HG02885 (cell line): ENCODE results near the gene PLA2G6.
"Not testable (repeated sequence)": the region's sequence is repeated elsewhere in the genome, so short reads cannot be mapped to it uniquely, and the experiment has no call there.

ENCODE experiments used
- ATAC-seq: cut with Tn5 transposase; IDR thresholded peaks from one replicate; pipeline ENCODE4 v1.9.1; 2021; ENCODE audit warnings: mild to moderate bottlenecking; ENCODE audit not compliant: unreplicated experiment, poor library complexity

PLA2G6 gene

DNA sequence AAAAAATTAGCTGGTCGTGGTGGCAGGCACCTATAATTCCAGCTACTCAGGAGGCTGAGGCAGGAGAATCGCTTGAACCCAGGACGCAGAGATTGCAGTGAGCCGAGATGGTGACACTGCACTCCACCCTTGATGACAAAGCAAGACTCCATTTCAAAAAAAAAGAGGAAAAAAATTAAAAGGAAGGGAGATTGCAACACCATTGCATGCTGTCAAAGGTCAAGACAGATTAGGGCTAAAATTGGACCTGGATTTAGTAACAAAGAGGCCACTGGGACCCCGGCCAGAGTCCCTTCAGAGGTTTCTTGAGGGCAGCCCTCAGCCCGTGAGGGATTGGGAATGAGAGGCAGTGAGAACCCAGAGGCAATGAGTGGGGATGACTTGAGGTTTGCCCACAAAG is 11.9 kb upstream of the PLA2G6 start:
- no peak for ATAC-seq

DNA sequence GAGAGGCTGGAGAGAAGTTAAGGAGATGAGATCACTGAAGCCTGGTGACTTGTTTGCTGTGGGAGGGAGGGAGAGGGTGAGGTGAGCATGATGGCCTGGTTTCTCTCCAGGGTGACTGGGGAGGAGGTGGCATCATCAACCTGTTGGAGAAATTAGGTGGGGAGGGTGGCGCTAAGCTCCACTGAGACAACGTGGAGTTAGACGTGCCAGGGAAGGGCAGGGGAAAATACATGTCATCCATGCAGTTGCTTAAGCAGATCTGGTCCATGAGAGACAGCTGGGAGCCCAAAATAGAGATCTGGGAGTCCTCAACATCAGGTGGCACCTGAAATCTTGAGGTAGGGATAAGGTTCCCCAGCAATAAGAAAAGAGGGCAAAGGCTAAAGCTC is 10.8 kb upstream of the PLA2G6 start:
- no peak for ATAC-seq

DNA sequence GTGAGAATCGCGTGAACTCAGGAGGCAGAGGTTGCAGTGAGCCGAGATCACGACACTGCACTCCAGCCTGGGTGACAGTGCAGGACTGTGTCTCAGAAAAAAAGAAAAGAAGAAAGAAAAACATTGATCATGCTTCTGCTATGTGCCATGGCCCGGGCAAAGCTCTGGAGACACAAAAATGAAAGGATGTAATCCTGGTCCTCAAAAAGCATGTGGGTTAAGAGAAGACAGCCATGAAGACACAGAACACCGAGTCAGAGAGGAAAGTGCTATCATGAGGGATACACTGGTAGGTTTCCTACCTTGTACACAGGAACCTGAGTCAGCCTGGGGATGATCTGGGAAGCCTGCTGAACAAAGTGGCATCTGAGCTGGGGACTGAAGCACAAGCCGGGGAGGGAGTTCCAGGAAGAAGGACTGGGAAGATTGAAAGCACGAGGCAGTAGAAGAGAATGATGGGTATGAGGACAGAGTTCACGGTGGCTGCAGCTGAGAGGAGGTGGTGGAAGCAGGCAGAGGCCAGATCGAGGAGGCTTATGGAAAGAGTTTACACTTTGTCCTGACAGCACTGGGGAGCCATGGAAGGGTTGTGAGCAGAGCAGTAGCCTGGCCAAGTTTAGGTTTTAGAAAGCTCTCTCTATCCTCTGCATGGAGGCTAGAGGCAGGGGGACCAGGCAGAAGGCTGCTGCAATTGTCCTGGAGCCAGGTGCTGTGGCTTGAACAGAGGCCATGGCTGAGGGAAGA is 10.3 kb upstream of the PLA2G6 start:
- no peak for ATAC-seq

DNA sequence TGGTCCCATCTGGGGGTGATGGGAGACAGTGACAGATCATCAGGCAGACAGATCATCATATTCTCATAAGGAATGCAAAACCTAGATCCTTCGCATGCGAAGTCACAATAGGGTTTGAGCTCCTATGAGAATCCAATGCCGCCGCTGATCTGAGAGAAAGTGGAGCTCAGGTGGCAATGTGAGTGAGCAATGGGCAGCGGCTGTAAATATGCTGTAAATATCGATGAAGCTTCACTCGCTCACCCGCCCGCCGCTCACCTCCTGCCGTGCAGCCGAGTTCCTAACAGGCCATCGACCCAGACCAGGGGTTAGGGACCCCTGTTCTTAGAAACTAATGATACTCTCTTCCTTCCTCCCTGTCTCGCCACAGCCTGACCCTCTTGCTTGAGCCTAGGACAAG is 9.4 kb upstream of the PLA2G6 start:
- no peak for ATAC-seq

DNA sequence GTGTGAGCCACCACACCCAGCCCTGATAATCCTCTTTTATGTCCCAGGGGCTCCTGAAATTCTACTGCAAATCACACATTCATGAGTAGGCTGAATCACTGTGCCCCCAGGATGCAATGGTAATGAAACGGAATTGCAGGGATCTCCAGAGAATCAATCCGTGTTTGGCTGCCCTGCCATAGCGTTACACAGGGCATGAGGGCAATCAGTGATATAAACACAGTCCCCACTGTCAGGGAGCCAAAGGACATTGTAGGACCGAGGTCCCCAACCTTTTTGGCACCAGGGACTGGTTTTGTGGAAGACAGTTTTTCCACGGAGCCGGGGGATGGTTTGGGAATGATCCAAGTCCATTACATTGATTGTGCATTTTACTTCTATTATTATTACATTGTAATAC is 9.0 kb upstream of the PLA2G6 start:
- ATAC-seq: no peak

DNA sequence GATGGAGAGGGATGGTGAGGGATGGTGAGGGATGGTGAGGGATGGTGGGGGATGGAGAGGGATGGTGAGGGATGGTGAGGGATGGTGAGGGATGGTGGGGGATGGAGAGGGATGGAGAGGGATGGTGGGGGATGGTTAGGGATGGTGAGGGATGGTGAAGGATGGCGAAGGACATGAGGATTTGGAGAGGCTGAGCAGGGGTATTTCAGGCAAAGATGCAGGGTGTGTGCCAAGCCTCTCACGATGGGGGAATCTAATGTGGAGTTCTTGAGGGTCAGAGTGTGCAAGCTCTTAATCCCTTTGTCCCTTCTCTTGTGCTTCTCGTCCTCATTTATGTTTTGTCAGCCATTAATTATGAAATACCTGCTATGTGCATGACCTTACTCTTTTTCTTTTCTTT is 7.5 kb upstream of the PLA2G6 start:
- no peak for ATAC-seq

DNA sequence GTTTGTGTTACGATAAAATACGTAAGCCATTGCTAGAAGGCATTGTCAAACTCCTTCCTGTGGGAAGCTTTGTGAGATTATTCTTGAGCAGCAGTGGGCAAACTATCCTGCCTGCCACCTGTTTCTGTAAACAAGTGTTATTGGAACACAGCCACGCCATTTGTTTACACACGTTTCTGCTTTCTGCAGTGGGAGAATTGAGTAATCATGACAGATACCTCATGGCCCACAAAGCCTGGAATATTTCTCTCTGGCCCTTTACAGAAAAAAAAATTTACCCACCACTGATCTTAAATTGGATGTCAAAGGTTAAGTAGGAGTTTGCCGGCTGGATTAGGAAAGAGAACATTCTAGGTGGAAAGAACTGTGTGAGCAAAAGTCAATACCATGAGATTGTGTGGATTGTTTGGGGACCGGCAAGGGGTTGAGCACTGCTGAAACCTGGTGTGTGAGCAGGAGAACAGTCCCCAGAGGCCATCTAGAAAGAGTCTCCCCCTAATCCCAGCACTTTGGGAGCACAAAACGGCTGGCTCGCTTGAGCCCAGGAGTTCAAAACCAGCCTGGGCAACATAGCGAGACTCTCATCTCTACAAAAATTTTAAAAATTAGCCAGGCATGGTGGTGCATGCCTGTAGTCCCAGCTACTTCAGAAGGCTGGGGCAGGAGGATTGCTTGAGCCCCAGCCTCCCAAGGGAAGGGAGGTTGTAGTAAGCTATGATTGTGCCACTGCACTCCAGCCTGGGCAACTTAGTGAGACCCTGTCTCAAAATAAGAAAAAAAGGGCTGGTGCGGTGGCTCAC is 6.0 kb upstream of the PLA2G6 start:
- no peak for ATAC-seq

DNA sequence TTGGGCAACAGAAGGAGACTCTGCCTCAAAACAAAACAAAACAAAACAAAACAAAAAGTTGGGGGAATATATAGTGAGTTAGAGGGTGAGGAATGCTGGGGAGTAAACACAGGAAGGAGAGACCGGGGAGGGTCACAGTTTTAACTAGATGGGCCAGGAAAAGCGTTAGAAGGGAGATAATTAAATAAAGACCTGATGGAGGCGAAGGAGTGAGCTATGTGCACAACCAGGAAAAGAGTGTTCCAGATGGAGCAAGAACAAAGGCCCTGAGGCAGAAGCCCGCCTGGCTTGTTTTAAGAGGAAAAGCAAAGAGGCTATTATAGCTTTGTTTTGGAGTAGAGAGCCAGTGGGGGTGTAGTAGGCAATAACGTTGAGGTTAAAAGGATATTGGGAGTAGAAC is 4.8 kb upstream of the PLA2G6 start:
- ATAC-seq: no peak

DNA sequence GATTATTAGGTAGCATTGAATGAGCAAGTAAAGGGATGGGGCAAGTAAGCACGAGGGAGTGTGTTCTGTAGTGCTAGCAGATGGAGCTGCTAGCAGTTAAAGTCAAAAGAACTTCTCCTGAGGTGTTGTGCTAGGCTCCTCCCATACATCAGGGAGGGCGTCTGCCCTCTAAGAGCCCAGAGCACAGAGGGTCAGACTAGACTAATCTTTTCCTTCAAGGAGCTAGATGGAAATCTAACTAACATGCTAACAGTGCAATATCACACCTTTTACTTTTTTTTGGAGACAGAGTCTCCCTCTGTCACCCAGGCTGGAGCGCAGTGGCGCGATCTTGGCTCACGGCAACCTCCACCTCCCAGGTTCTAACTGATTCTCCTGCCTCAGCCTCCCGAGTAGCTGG is 3.2 kb upstream of the PLA2G6 start:
- no peak for ATAC-seq

DNA sequence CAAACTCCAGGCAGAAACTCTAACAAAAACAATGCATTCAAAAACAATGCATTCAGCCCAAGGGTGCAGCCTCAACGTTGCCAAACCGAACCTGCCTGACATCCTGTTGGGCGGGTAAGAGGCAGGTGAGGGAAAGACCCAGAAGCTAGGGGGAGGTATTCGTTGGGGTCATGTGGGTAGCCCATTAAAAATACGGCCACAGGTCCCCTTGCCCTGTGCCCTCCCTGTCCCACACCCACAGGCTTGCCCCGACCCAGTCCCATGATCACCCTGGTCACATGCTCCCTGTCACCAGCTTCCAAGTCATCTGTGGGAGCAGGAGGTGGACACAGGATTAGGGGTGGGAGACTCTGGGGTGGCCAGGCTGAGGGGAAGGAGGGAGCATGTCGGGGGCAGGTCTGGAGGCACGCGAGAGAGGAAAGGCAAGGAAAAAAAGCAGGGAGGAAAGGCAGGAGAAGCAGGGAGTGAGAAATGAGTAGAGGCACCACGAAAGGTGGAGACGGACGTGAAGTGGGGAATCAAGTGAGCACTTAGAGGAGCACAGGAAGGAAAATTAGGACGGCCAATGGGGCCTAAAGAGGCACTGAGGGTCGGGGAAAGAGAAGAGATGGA is 683 bp downstream of the PLA2G6 start:
- no peak for ATAC-seq

DNA sequence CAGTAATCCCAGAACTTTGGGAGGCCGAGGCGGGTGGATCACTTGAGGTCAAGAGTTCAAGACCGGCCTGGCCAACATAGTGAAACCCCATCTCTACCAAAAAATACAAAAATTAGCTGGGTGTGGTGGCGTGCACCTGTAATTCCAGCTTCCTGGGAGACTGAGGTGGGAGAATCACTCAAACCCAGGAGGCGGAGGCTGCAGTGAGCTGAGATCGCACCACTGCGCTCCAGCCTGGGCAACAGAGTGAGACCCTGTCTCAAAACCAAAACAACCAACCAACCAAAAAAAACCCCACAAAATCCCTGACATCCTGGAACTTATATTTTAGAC is 3.1 kb downstream of the PLA2G6 start:
- not testable (repeated sequence) for ATAC-seq

DNA sequence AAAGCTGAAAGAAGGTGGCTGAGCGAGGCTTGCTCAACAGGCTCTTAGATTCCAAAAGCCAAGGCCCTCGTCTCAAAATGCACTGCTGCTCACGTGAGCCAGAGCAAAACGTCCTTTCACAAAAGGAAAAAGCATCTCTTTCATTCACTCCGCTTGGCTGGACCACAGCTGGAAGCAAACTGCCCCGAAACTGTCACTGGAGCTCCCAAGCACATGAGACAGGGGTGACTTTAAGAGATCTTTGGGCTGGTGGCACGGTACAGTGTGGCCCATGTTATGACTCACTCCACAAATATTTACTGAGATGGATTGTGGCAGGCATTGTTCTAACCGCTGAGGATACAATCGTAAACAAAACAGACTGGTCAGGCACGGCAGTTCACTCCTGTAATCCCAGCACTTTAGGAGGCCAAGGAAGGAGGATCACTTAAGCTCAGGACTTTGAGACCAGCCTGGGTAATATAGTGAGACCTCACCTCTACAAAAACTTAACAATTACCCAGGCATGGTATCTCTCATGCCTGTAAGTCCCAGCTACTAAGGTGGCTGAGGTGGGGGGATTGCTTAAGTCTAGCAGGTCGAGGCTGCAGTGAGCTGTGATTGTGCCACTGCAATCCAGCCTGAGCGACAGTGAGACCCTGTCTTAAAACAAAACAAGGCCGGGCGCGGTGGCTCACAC is 3.6 kb downstream of the PLA2G6 start:
- no peak for ATAC-seq

DNA sequence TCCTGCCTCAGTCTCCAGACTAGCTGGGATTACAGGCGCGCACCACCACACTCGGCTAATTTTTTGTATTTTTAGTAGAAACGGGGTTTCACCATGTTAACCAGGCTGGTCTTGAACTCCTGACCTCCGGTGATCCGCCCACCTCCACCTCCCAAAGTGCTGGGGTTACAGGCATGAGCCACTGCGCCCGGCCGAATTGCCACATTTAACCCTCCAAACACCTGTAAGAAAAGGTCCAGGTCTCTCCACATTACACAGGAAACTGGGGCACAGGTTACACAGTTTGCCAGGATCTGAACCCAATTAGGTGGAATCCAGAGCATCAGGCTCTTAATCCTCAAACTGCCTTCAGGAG is 4.1 kb downstream of the PLA2G6 start:
- ATAC-seq: not testable (repeated sequence)

DNA sequence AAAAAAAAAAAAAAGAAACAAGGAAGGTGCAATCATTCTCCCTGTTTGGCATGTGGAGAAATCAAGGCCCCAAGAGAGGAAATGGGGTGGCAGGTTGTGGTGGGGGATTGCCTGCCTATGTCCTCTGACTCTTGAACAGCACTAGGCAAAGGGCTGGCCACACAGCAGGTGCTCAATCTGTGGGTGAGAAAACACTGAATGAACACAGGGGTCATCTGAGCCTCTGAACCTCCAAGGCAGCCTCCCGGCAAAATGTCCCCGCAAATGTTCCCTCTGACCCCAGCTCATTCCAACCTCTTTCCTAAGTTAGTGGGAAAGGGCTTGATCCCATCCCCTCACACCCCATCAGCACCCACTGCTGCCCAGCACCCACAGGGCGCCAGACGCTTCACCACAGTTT is 4.6 kb downstream of the PLA2G6 start:
- ATAC-seq: no peak

DNA sequence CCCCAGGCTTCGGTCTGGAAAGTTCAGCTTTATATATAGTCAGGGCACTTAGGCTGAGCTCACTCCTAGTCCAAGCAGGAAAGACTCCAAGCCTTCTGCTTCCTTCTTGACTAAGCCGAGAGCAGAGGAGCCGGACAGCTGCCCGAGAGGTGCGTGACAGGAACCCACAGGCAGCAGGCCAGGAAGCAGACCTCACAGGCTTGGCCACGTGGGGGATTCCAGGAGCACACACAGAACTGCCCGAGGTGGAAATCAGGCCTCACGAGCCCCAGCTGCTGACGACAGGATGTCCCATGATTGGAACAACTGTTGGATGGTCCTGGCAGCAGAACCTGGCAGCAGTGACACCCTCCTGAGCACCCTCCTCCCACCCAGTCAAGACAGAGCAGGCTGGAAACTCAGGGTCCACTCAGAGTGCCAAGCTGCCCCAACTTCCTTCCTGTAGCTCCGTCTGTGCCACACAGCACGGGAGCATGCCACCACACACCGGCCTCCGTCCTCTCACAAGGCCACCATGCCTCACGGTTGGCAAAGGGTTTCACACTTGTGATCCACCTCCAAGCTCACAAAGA is 5.4 kb downstream of the PLA2G6 start:
- ATAC-seq: no peak

DNA sequence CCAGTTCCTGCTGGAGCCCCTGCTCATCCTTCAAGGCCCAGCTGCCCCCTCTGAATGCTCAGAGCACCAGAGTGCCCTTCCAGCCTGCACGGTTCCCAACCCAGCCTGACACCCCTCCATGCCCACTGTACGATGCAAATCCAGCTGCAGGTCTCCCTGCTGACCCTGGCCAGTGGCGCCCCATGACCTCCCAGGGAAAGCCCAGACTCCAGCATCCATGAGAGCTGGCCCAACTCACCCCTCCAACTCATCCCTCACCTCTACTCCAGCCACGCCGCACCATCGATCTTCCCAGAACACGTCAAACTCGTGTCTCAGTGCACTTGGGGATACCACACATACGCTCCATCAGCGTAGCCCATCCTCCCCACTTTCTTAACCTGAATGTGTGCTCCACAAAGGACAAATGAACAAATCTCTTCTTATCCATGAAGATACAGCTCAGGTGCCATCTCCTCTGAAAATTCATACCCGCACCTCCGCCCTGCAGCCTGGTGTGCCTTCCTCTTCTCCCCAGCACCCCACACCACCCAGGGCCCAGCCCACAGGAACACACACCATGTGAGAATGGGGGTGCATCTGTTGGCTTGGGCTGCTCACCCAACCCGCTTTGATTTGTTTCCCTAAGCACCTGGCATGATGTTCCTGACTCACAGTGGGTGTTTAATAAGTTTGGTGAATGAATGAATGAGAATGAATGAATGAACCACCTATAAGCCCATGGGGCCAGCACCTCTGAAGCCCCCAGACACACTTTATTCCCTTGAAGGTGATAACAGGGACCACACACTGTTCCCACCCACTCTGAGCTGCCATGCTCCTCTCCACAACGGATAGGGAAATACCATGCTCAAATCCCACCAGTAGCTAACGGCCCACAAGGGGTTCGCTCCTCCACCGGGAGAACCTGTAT is 6.2 kb downstream of the PLA2G6 start:
- ATAC-seq: no peak

DNA sequence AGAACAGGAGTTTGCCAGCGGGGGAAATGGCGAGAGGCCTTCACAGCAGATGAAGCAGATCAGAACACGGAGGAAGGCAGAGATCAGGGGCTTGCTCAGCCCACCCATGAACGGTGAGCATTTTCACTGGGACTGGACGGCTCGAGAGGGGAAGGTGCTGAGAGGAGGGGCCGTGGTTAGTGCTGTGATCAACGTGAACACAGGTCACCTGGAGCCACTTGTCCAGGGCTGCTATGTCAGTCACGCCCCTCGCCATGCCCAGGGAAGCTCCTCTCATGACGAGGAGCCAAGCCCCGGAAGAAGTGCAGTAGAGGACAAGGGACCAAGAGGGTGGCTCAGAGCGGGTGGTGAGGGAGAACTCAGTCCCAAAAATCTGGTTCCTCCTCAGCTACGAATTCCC is 7.0 kb downstream of the PLA2G6 start:
- no peak for ATAC-seq

DNA sequence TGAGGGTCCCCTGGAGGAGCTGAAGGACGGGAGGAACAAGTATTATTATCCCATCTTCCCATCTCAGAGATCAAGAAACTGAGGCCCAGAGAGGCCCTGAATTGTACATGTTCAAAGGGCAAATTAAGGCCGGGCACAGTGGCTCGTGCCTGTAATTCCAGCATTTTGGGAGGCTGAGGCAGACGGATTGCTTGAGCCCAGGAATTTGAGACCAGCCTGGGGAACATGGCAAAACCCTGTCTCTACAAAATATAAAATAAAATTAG is 8.1 kb downstream of the PLA2G6 start:
- ATAC-seq: no peak

DNA sequence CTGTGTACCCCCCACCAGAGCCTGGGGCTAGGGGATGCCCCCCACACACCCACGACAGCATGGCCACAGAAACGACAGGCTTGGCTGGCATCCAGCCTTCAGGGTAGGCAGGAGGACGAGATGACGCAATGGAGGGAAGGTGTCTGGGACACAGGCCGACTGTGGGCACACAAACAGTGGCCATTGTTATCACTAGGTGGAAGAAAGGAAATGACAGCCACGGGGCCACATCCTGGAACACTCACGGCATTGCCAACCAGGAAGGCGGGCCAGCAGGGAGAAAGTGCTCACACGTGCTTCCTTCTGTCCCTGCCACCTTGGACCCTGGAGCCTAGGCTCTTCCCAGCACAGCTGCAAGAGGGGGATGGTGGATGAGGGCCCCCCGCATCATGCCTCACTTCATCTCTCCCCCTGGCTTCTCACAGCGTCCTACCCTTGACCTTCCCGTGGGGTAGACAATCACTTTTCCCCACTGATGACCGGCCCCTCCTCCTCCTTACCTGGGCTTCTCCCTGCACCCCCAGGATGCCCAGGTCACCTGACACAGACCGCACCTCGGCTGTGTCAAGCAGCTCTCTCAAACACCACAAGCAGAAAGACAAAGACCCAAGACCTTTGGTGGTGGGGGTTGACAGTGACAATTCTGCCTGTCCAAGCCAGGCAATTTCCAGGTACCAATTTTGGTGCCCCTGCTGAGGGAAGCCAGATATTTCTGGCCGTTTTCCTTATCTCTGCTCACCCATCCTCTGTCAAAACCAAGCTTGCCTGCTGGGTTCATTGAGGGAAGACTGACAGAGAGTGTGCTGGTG is 8.6 kb downstream of the PLA2G6 start:
- no peak for ATAC-seq
